NK-92 treated with Interleukin-12 subunit alpha and Interleukin-12 subunit beta, amount 100 ng/mL, for 24 hours (cell line): ENCODE data around the gene YIPF1.
"Not testable (repeated sequence)": the region's sequence is repeated elsewhere in the genome, so short reads cannot be mapped to it uniquely, and the experiment has no call there.

Source experiments
- DNase-seq: peaks from one replicate; lab custom pipeline; 2025; lab: John Stamatoyannopoulos, UW

The YIPF1 gene

DNA sequence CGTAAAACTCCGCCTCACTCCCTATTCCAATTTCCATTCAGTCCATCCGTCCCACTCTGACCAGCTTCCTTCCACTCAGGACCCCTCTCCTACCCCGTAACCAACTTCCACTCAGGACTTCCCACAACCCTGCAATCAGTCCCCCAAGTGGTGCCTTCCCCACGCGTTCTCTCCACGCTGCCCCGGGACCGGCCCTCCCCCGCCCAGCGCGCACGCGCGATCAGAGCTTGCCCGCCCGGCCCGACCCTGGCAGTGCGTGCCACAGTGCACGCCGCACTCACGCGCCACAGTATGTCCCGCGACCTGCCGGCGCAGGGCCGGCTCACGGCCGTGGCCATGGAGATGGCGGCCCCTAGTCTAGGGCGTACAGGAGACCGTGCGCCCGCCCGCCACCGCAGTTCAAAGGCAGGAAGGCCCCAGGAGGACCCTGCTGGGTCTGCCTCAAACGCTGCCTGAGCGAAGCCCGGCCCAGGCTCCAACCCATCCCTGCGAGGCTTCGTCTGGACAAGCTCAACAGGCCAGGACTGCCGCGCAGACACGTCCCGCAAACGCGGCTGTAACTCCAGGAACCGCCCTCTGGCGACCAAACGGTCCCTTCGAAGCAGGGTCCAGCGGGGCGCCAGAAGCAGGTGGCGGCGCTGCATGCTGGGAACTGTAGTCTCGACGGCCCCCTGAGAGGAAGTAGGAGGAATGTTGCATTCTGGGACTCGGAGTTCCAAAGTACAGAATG, 51.5 kb downstream of the YIPF1 start, which contains the start of gene NDC1:
Gene NDC1, minus strand, starts transcription at position 373 of the 730 bp plus-strand sequence. Its CDS starts 35 bp downstream, at position 338.
- peak; percentile 89 for DNase-seq

DNA sequence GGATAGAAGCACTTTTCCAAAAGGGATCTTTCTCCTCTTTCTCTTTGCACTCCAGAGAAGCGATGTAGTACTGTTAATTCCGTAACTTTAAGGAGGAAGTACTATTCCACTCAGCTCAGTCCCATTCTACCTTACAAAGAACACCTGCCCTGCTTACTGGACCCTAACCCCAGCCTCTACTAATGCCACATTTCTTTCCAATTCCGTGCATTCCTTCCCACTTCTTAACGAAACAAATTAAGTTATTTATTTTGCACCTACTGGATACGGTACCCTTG, 52.0 kb downstream of the YIPF1 start:
- DNase-seq: no peak

DNA sequence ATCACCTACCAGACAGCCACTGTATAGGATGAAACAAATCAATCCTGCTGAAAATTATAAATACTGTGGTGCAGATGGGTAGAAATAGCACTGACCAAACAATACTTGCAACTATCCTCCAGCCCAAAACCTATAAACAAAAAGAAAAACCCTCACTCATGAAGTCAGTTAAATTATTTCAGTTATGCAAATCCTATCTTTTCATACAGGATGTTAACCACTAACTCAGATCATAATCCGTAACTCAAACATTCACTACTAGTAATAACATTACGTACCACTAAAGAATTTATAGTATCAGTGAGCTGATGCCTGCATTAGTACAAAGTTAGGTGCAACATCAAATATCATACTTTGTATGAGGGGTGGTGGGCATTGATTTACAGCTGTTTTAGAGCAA, 54.1 kb downstream of the YIPF1 start:
- no peak for DNase-seq

DNA sequence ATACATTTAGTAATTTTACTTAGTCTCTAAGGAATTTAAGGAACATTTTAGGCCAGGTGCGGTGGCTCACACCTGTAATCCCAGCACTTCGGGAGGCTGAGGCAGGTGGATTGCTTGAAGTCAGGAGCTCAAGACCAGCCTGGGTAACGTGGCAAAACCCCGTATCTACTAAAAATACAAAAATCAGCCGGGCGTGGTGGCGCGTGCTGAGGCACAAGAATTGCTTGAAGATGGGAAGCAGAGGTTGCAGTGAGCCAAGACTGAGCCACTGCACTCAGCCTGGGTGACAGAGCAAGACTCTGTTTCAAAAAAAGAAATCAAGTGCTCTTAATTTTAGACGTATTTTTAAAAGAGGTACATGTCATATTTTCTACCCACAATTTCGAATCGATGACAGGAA, 54.8 kb downstream of the YIPF1 start:
- DNase-seq: no peak

DNA sequence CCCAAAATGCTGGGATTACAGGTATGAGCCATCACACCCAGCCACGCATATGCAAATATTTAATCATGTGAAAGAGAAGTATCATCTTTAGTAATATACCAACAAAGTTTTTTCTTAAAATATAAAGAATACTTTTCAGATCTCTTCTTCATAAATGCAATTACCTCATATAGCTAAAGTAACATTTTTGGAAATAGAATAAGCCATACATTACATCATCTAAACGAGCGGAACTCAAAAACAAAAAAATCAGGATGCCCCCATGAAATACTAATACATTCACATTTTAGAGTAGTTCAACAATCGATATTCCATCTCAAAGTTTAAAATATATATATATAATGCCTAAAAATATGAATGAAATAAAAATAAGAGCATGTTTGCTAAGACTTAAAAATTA, 56.2 kb downstream of the YIPF1 start:
- no peak for DNase-seq

DNA sequence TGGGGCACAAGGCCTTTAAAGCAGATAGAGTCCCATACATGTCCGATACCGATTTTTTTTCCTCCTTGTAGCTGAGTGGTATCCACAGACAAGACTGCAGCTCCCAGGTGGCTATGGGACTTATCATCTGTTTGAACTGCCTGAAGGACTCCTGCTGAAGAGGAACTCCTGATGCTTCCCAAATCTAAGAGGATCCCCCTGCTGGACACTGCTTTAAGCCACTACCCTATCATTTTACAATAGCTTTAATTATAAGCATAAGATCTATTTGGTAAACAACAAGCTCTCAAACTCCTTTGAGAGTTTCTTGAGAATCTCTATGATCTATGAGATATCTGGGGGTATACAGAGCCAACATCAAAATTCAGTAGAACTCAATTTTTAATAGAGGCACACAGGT, 63.2 kb downstream of the YIPF1 start:
- DNase-seq: no peak

DNA sequence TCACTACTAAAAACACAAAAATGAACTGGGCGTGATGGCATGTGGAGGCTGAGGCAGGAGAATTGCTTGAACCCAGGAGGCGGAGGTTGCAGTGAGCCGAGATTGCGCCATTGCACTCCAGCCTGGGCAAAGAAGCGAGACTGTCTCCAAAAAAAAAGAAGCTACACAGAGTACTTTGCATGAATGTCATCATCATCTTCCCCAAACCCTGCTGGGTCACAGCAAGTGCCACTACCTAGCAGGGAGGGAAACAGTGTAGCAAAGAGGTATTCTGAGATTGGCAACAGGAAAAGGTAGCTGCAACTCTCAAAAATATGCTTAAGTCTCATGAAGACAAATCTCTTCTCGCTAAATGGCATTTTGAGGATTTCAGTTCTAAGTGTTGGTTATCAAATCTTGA, 64.3 kb downstream of the YIPF1 start:
- DNase-seq: no peak

DNA sequence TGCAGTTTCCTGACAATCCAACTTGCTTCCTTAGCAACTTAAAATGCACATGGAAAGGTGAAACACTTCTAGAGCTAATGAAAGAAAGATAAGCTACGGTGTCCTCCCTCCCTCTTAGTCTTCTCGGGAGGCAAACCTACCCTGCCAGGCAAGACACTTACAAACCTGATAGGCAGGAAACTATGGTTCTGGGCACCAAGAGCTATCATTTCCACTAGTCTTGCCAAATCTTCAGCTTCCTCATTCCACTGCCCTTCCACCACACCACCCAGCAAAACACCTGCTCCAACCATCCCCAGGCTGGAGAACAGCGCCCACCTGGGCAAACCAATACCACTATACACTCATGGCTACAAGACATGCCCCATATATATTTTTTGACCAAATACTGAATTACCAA, 66.7 kb downstream of the YIPF1 start:
- DNase-seq: no peak

DNA sequence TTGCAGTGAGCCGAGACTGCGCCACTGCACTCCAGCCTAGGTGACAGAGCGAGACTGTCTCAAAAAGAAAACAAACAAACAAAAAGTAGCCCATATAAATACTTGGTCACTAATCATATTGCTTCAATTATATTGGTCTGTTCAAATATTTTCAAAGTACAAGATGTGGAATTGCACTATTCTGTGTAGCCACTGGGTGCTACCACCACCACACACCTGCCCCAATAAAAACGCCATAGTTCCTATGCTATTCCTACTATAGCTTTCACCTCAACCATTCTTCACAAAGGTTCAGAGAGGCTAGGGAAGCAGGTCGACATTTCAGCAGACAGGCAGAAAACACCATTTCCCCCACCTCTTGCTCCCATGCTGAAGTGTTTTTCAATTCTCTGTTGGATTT, 68.2 kb downstream of the YIPF1 start:
- no peak for DNase-seq

DNA sequence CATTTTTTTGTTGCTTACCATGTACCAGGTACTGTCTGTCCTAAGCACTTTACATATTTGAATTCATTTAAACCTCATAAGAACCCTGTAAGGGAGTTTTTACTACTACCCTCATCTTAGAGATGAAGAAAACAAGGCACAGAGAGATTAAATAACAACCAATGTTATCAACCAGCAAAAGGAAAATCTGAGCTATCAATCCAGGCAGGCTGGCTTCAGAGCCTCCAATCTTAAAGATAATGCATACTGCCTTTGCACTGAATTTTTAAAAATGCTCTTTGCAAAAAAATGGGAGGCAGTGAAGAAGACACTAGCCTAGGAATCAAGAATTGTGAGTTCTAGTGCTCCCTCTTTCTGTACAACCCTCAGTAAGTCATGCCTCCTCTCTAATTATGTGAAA, 70.2 kb downstream of the YIPF1 start:
- DNase-seq: no peak

DNA sequence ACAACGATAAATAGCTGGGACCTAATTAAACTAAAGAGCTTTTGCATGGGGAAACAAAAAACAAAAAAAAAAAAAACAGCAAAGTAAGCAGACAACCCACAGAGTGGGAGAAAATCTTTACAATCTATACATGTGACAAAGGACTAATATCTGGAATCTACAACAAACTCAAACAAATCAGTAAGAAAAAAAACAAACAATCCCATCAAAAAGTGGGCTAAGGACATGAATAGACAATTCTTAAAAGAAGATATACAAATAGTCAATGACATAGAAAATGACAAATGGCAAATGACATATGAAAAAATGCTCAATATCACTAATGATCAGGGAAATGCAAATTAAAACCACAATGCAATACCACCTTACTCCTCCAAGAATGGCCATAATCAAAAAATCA, 73.0 kb downstream of the YIPF1 start:
- DNase-seq: not testable (repeated sequence)

DNA sequence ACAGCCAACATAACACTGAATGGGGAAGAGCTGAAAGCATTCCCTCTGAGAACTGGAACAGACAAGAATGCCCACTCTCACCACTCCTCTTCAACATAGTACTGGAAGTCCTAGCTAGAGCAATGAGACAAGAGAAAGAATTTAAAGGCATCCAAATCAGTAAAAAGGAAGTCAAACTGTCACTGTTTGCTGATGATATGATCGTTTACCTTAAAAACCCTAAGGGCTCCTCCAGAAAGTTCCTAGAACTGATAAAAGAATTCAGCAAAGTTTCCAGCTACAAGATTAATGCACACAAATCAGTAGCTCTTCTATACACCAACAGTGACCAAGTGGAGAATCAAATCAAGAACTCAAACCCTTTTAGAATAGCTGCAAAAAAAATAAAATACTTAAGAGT, 74.1 kb downstream of the YIPF1 start:
- DNase-seq: not testable (repeated sequence)

DNA sequence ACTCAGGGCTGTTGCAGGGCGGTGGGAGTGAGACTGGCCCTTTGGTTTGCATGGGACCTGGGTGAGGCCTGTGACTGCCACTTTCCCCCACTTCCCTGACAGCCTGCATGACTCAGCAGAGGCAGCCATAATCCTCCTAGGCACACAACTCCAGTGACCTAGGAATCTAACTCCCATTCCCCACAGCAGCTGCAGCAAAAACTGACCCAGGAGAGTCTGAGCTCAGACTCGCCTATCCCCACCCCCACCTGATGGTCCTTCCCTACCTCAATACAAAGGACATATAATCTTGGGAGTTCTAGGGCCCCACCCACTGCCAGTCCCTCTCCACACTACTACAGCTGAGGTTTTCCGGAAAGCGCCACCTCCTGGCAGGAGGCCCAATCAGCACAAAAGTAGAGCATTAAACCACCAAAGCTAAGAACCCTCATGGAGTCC, 78.2 kb downstream of the YIPF1 start:
- no peak for DNase-seq

DNA sequence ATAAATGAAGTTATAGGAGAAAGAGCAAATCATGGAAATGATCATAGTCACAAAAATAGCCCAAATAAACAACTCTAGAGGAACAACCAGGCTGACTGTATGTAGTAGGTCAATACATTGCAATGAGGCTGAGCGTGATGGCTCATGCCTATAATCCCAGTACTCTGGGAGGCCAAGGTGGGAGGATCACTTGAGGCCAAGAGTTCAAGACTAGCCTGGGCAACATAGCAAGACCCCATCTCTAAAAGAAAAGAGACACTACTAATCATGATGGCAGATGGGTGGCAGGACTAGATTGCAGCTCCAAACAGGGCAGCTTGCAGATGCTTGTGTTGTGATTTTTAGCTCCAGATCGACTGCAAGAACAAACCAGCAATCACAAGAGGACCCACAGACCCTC, 79.1 kb downstream of the YIPF1 start:
- no peak for DNase-seq

DNA sequence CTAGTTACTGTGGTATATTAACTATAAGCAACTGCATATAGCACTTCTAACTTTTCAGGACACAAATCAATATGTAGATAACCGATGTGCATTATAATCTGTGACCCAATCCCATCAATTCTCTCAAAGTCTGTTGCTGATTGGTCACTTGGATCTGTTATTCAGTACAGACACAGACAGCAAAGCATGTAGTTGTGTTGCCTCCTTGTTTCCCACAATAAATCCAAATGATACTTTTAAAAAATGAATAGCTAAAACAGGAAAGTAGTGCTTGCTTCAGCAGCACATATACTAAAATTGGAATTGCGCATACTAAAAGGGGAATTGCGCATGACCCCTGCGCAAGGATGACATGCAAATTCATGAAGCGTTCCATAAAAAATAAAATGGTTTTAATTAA, 79.6 kb downstream of the YIPF1 start:
- no peak for DNase-seq

DNA sequence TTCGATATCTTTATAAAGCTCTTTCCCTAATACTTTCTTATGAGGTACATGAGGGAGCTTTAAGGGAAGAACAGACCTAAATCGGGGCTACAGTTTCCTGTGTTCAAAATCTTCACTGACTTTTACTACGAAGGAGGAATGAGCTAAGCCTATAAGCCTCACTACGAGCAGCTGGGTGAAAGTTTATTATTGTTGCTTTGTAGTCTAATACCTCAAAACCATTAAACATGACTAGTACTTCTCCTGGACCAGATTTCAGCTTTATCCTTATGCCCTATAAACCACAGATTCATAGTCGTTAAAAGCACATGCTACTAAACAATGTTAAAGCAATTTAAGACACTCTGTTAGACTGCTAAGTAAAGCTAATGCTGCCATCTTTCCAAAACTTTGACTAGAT, 81.7 kb downstream of the YIPF1 start:
- DNase-seq: no peak

DNA sequence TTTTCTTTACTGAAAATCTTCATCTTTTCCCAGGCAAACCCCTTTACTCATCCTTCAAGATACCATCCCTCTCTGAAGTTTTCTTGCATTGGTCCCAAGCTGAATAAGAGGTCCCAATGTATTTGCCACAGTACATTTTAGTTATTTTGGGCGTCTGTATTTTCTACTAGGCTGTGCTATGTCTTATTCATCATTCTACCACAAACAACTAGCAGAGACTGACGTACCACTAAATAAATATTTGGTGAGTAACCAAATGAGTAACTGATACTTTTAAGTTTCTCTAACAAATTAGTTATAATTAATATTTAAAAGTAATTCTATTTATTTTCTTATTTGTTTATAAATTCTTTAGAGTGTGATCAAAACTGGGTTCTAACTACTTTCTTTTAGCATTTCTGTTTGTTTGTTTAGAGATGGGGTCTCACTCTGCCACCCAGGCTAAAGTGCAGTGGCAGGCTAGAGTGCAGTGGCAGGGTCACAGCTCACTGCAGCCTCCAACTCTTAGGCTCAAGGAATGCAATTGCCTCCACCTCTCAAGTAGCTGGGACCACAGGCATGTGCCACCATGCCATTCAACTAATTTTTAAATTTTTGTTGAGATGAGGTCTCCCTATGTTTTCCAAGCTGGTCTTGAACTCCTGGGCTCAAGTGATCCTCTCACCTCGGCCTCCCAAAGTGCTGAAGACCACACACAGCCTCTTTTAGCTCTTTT, 84.6 kb downstream of the YIPF1 start:
- no peak for DNase-seq

DNA sequence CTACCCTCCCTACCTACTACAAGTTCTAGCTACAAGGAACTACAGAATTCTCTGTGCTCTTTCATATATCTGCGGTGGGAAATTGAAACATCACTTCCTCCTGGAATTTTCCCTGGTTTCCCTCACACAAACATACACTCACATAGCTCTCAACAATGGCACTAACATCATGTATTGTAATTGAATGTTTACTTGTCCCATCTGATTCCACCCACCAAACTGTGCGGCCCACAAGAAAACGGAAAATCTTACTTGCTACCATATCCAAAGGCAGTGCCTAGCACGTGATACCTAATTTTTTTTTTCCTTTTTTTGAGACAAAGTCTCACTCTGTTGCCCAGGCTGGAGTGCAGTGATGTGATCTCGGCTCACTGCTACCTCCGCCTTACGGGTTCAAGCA, 85.4 kb downstream of the YIPF1 start:
- DNase-seq: no peak
